ENCODE measurements around the gene BRINP3. TPM values are rescaled to one million over a fixed set of nuclear protein-coding genes. Genes with fewer than 3 reads are reported as not detected.

BRINP3 gene
- total RNA-seq, 1 experiment from 2014 or later = not detected

DNA sequence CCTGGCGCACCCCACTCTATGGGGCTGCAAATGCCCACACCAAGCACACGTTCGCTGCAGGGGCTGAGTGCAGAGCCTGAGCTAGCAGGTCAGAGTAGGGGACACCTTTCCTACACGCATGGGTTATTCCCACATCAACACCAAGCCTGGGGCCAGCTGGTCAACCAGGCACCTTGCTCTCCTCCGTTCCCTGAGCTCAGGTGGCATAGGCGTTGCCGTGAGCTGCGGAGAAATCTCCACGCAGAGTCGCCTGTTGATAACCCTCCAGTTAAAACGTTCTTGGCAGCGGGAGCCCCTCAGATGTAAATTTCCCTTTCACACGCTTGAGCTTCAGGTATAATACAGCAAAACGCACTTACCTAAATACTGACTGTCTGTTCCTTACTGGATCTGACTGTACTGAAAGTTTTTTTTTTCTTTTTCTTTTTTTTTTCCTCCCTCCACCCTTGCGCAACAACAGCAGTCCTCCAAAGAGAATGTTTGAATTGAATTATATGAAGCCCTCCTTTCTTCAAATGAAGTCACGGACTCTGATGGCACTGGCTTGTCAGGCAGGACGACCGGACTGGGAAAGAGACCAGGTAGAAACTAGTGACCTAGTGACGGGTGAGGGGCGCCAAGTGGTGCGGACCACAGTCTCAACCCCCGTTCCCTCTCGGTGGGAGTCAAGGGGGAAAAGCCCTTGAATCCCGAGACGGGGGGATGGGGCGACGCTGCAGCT, 2.1 kb downstream of the BRINP3 start:
- no peaks in the 10 kb centered on the region for H3F3A ChIP-seq (ENCODE audit: low read length, unreplicated experiment)
- no peak overlapping the region for H2AFZ ChIP-seq (ENCODE audit: low read length)
- no peak overlapping the region for H3K4me2 ChIP-seq (ENCODE audit: low read length)
- H3K9me2 ChIP-seq (replicated peaks; ENCODE audit: low read length) = no peaks in the 10 kb centered on the region
- CTCF ChIA-PET = no interaction called here
- no peak for TF ChIP-seq EZH2phosphoT487 (IDR thresholded peaks at IDR 0.05; ENCODE audit: borderline replicate concordance, low read length)
- no peak for TF ChIP-seq EZH2 (IDR thresholded peaks at IDR 0.05; ENCODE audit: low read length, unreplicated experiment)
- TF ChIP-seq, protein P1, sequence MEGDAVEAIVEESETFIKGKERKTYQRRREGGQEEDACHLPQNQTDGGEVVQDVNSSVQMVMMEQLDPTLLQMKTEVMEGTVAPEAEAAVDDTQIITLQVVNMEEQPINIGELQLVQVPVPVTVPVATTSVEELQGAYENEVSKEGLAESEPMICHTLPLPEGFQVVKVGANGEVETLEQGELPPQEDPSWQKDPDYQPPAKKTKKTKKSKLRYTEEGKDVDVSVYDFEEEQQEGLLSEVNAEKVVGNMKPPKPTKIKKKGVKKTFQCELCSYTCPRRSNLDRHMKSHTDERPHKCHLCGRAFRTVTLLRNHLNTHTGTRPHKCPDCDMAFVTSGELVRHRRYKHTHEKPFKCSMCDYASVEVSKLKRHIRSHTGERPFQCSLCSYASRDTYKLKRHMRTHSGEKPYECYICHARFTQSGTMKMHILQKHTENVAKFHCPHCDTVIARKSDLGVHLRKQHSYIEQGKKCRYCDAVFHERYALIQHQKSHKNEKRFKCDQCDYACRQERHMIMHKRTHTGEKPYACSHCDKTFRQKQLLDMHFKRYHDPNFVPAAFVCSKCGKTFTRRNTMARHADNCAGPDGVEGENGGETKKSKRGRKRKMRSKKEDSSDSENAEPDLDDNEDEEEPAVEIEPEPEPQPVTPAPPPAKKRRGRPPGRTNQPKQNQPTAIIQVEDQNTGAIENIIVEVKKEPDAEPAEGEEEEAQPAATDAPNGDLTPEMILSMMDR (conservative IDR thresholded peaks at IDR 0.05; ENCODE audit: low read depth, low read length) = no peak
- H3K9me3 ChIP-seq (ENCODE audit: low read length) = no peaks in the 10 kb centered on the region
- H3K79me2 ChIP-seq (ENCODE audit: low read length) = no peaks in the 10 kb centered on the region
- no peak overlapping the region for H3K27ac ChIP-seq (ENCODE audit: low read length)
- no peaks in the 10 kb centered on the region; the same call in 1 of the 2 replicates for H3K36me3 ChIP-seq (ENCODE audit: low read depth, low read length)
- POLR2A ChIA-PET (ENCODE audit: unreplicated experiment) = no interaction called here
- intact Hi-C loops (cut with micrococcal nuclease) = no loop called here
- H3K27me3 ChIP-seq (ENCODE audit: low read length) = peaks cover 55% of the 10 kb centered on the region
- ATAC-seq (no peak), DNase-seq (no peak)
- no peak overlapping the region for H3K9ac ChIP-seq (ENCODE audit: low read length)
- no peak overlapping the region for H3K4me3 ChIP-seq (ENCODE audit: low read length)
- BruUV-seq (replicated peaks) = no TSS peak
- 0 out of 2 replicates have a peak, but pooled peaks cover 6% of the 10 kb centered on the region for H3K4me1 ChIP-seq (ENCODE audit: insufficient read depth, low read length)
- H4K20me1 ChIP-seq (ENCODE audit: low read length) = no peaks in the 10 kb centered on the region

DNA sequence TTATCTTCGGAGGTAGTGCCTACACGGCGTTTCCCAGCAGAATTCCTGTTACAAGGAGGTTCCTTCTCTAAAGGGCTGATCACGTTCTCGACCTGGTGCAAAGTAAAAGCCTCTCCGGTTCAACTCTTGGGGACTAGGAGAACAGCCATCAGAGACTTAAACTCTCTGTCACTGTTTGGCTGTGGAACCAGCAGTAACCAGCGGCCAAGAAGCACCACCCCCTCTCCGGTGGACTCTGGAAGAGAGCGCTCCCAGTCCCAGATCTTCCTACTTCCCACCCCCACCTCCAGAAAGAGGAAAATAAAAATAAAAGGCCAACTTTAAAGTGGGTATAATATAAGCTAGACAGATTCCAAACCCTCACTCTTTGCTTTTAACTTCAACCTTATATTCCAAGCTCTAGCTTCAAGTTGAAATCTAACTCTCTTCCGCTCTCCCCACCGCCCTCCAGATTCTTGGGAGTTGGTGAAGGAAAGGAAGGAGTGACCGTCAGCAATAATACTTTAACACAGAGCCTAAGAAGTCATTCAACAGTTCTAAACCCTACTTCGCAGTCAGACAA, 2.9 kb downstream of the BRINP3 start:
- ATAC-seq (no peak), DNase-seq (no peak)
- POLR2A ChIA-PET (ENCODE audit: unreplicated experiment) = no interaction called here
- Histone ChIP-seq H3F3A (ENCODE audit: low read length, unreplicated experiment) (no peaks in the 10 kb centered on the region), H3K9ac (ENCODE audit: low read length) (no peak overlapping the region), H3K36me3 (ENCODE audit: low read depth, low read length) (no peaks in the 10 kb centered on the region), H3K79me2 (ENCODE audit: low read length) (no peaks in the 10 kb centered on the region), H3K4me1 (ENCODE audit: insufficient read depth, low read length) (0 out of 2 replicates have a peak, but pooled peaks cover 6% of the 10 kb centered on the region), H3K9me3 (ENCODE audit: low read length) (no peaks in the 10 kb centered on the region), H2AFZ (ENCODE audit: low read length) (no peak overlapping the region), H3K9me2 (replicated peaks; ENCODE audit: low read length) (no peaks in the 10 kb centered on the region), H3K27me3 (ENCODE audit: low read length) (peaks cover 55% of the 10 kb centered on the region), H3K27ac (ENCODE audit: low read length) (no peak overlapping the region), H3K4me2 (ENCODE audit: low read length) (no peak overlapping the region), H3K4me3 (ENCODE audit: low read length) (no peak overlapping the region), H4K20me1 (ENCODE audit: low read length) (no peaks in the 10 kb centered on the region)
- intact Hi-C loops (cut with micrococcal nuclease) = no loop called here
- CTCF ChIA-PET = no interaction called here
- TF ChIP-seq EZH2phosphoT487 (IDR thresholded peaks at IDR 0.05; ENCODE audit: borderline replicate concordance, low read length) (no peak), EZH2 (IDR thresholded peaks at IDR 0.05; ENCODE audit: low read length, unreplicated experiment) (no peak)
- TF ChIP-seq, protein P1 (conservative IDR thresholded peaks at IDR 0.05; ENCODE audit: low read depth, low read length) = no peak
- no TSS peak for BruUV-seq (replicated peaks)

DNA sequence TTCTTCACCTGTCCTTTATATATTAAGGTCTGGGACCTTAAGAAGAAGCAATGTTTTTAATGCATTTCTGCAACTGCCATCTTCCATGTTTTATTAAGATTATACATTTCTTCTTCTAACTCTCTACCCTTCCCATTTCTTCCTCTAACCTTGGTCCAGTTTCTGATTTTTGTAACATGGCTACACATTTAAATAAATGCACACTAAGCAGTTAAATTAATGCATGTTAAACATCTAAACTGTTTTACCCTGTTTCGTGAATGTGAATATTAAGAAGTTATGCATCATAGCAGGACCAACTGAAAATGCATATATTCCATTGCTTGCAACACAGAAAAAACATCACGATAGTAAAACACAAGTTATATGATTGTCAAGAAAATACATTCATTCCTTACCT, 3.7 kb downstream of the BRINP3 start:
- Histone ChIP-seq H3K27me3 (ENCODE audit: low read length) (peaks cover 52% of the 10 kb centered on the region), H3K4me3 (ENCODE audit: low read length) (no peak overlapping the region), H3F3A (ENCODE audit: low read length, unreplicated experiment) (no peaks in the 10 kb centered on the region), H2AFZ (ENCODE audit: low read length) (no peak overlapping the region), H3K4me1 (ENCODE audit: insufficient read depth, low read length) (0 out of 2 replicates have a peak, but pooled peaks cover 6% of the 10 kb centered on the region), H3K9me3 (ENCODE audit: low read length) (no peaks in the 10 kb centered on the region), H3K9me2 (replicated peaks; ENCODE audit: low read length) (no peaks in the 10 kb centered on the region), H3K4me2 (ENCODE audit: low read length) (no peak overlapping the region), H3K9ac (ENCODE audit: low read length) (no peak overlapping the region), H3K27ac (ENCODE audit: low read length) (no peak overlapping the region), H4K20me1 (ENCODE audit: low read length) (no peaks in the 10 kb centered on the region), H3K79me2 (ENCODE audit: low read length) (no peaks in the 10 kb centered on the region), H3K36me3 (ENCODE audit: low read depth, low read length) (no peaks in the 10 kb centered on the region)
- ChIA-PET POLR2A (ENCODE audit: unreplicated experiment) (no interaction called here), CTCF (no interaction called here)
- no TSS peak for BruUV-seq (replicated peaks)
- no peak for TF ChIP-seq EZH2phosphoT487 (IDR thresholded peaks at IDR 0.05; ENCODE audit: borderline replicate concordance, low read length)
- no peak for TF ChIP-seq EZH2 (IDR thresholded peaks at IDR 0.05; ENCODE audit: low read length, unreplicated experiment)
- TF ChIP-seq, protein P1 (conservative IDR thresholded peaks at IDR 0.05; ENCODE audit: low read depth, low read length) = no peak
- no peak for ATAC-seq
- no peak for DNase-seq
- intact Hi-C loops (cut with micrococcal nuclease) = no loop called here

Measured in PC-3 (cell line).